Small intestine (tissue), 16 donors: ENCODE data around the gene NHERF1. TPM values are rescaled to one million over a fixed set of nuclear protein-coding genes. Genes with fewer than 3 reads are reported as not detected.

Source experiments
- DNase-seq, 2 donors: peaks; one replicate each; pipeline versions ENCODE4 v3.0.0 to v3.0.0-alpha.2; 2013
- FAIRE-seq: peaks from 2 replicates; lab custom pipeline; 2012; peaks lifted over from hg19 to GRCh38; lab: Jason Lieb, UNC
- H3K27ac ChIP-seq, 3 donors: one replicate each; pipeline ENCODE4 v1.5.1; 2013; ENCODE audit warnings: low read length in 2 of 3, mild to moderate bottlenecking in 2 of 3, control low read depth in 1 of 3, inconsistent platforms in 1 of 3, low read depth in 1 of 3, moderate library complexity in 1 of 3
- H3K27me3 ChIP-seq, 3 donors: one replicate each; pipeline ENCODE4 v1.6.1; 2013; ENCODE audit warnings: low read length in 3 of 3, inconsistent platforms in 1 of 3; ENCODE audit not compliant: control insufficient read depth in 3 of 3, insufficient read depth in 3 of 3
- H3K36me3 ChIP-seq, 3 donors: one replicate each; pipeline ENCODE4 v1.6.1; 2013; ENCODE audit warnings: low read length in 3 of 3, inconsistent platforms in 1 of 3, low read depth in 1 of 3, mild to moderate bottlenecking in 1 of 3, moderate library complexity in 1 of 3; ENCODE audit not compliant: control insufficient read depth in 3 of 3, insufficient read depth in 2 of 3
- H3K4me1 ChIP-seq, 3 donors: one replicate each; pipeline ENCODE4 v1.6.1; 2013; ENCODE audit warnings: low read length in 2 of 3, inconsistent platforms in 1 of 3, low read depth in 1 of 3, mild to moderate bottlenecking in 1 of 3, moderate library complexity in 1 of 3; ENCODE audit not compliant: control insufficient read depth in 3 of 3, insufficient read depth in 2 of 3
- H3K4me3 ChIP-seq, 3 donors: one replicate each; pipeline ENCODE4 v1.5.1; 2013; ENCODE audit warnings: low read length in 3 of 3, control low read depth in 1 of 3, inconsistent platforms in 1 of 3, low read depth in 1 of 3, mild to moderate bottlenecking in 1 of 3, moderate library complexity in 1 of 3
- H3K9me3 ChIP-seq, 2 donors: one replicate each; pipeline ENCODE4 v1.6.1; 2013; ENCODE audit warnings: low read depth in 1 of 2, low read length in 1 of 2; ENCODE audit not compliant: control insufficient read depth in 2 of 2, insufficient read depth in 1 of 2
- WGBS, 3 donors: extraction: QIAGEN DNeasy Blood & Tissue Kit; methylation state at CpG; one replicate each; pipeline ENCODE4 v1.1.7; 2013; 5-methylcytosine and 5-hydroxymethylcytosine counted together
- long read RNA-seq, 10 donors: transcript quantifications; one replicate each; lab custom pipeline, GENCODE V29; 2026
- polyA plus RNA-seq, 4 donors: library from polyadenylated mRNA; stranded (reverse) in 3 of 4; unstranded in 1 of 4; fragments of 200-250 nt in 3 of 4; fragments of 120-200 nt in 1 of 4; gene quantifications; one replicate each; pipeline versions ENCODE4 v1.2.1 to v1.2.3, GENCODE V29; 2013
- donor health status: healthy with polysubstance abuse.
- donor health status: control.
- donor health status: control.
- donor health status: Bipolar disorder and iron deficiency.
- donor health status: healthy.

The NHERF1 gene
- 100 to 1,000 TPM; 231 to 592 (median 518) TPM for polyA plus RNA-seq
- long read RNA-seq, donor 1, result 0 reads
- long read RNA-seq, donor 2, transcript SLC9A3R1-203 (4 exons, 714 nt), result minor isoform, 8 of 92 reads
- long read RNA-seq, donor 2, transcript SLC9A3R1-201 (6 exons, 1,969 nt), result major isoform, 25 of 92 reads
- long read RNA-seq, donor 2, partial matches to known transcripts, result 56 of 92 reads
- long read RNA-seq, donor 2, other reads (novel, unspliced or antisense), result 0 of 92 reads
- long read RNA-seq, donor 3, transcript SLC9A3R1-202 (5 exons, 1,285 nt), result minor isoform, 7 of 74 reads
- long read RNA-seq, donor 3, transcript SLC9A3R1-203 (4 exons, 714 nt), result minor isoform, 7 of 74 reads
- long read RNA-seq, donor 3, transcript SLC9A3R1-201 (6 exons, 1,969 nt), result major isoform, 45 of 74 reads
- long read RNA-seq, donor 3, partial matches to known transcripts, result 15 of 74 reads
- long read RNA-seq, donor 3, other reads (novel, unspliced or antisense), result 0 of 74 reads
- long read RNA-seq, donor 4, partial matches to known transcripts, result 0 of 1 reads
- long read RNA-seq, donor 4, other reads (novel, unspliced or antisense), result 0 of 1 reads
- long read RNA-seq, donor 5, transcript SLC9A3R1-203 (4 exons, 714 nt), result minor isoform, 7 of 43 reads
- long read RNA-seq, donor 5, transcript SLC9A3R1-202 (5 exons, 1,285 nt), result minor isoform, 9 of 43 reads
- long read RNA-seq, donor 5, transcript SLC9A3R1-201 (6 exons, 1,969 nt), result major isoform, 27 of 43 reads
- long read RNA-seq, donor 5, partial matches to known transcripts, result 0 of 43 reads
- long read RNA-seq, donor 5, other reads (novel, unspliced or antisense), result 0 of 43 reads
- long read RNA-seq, donor 6, transcript SLC9A3R1-201 (6 exons, 1,969 nt), result major isoform, 49 of 226 reads
- long read RNA-seq, donor 6, transcript SLC9A3R1-202 (5 exons, 1,285 nt), result minor isoform, 11 of 226 reads
- long read RNA-seq, donor 6, transcript SLC9A3R1-203 (4 exons, 714 nt), result minor isoform, 10 of 226 reads
- long read RNA-seq, donor 6, partial matches to known transcripts, result 156 of 226 reads
- long read RNA-seq, donor 6, other reads (novel, unspliced or antisense), result 0 of 226 reads
- long read RNA-seq, donor 7, partial matches to known transcripts, result 0 of 1 reads
- long read RNA-seq, donor 7, other reads (novel, unspliced or antisense), result 0 of 1 reads
- long read RNA-seq, donor 8, partial matches to known transcripts, result 0 of 2 reads
- long read RNA-seq, donor 8, other reads (novel, unspliced or antisense), result 0 of 2 reads
- long read RNA-seq, donor 9, transcript SLC9A3R1-203 (4 exons, 714 nt), result minor isoform, 5 of 28 reads
- long read RNA-seq, donor 9, transcript SLC9A3R1-201 (6 exons, 1,969 nt), result major isoform, 21 of 28 reads
- long read RNA-seq, donor 9, partial matches to known transcripts, result 0 of 28 reads
- long read RNA-seq, donor 9, other reads (novel, unspliced or antisense), result 0 of 28 reads
- long read RNA-seq, donor 10, transcript SLC9A3R1-203 (4 exons, 714 nt), result minor isoform, 9 of 110 reads
- long read RNA-seq, donor 10, transcript SLC9A3R1-201 (6 exons, 1,969 nt), result major isoform, 28 of 110 reads
- long read RNA-seq, donor 10, partial matches to known transcripts, result 65 of 110 reads
- long read RNA-seq, donor 10, other reads (novel, unspliced or antisense), result 5 of 110 reads

- peak within 1 kb of the TSS; percentile 91 to 99 (median 97) for H3K27ac ChIP-seq
- peaks cover 0 to 4% of the 10 kb centered on the region in 2 donors for H3K9me3 ChIP-seq
- peaks cover 8 to 66% (median 9%) of the 10 kb centered on the region in 3 donors for H3K4me1 ChIP-seq
- DNase-seq (peak; percentile 96), FAIRE-seq (no peak)
- WGBS, 3 donors, result 0% methylated on average over 71 to 90 of the region's 90 CpGs
- H3K36me3 ChIP-seq, result peaks cover 0 to 42% (median 0%) of the 10 kb centered on the region in 3 donors
- H3K4me3 ChIP-seq, result peak within 1 kb of the TSS; percentile 97 to 98 (median 97)
- H3K27me3 ChIP-seq, result no peaks in the 10 kb centered on the region
Measured at GRCh38 chr17:74748529-74749278, at the start of gene NHERF1. NHERF1 (plus strand) TSS chr17:74748628; CDS start chr17:74748847, 219 bp downstream.

- Histone ChIP-seq H3K27ac (no peak overlapping the region), H3K27me3 (peaks cover 0 to 5% (median 0%) of the 10 kb centered on the region in 3 donors), H3K4me1 (no peaks in the 10 kb centered on the region), H3K9me3 (no peaks in the 10 kb centered on the region), H3K36me3 (no peaks in the 10 kb centered on the region), H3K4me3 (no peak overlapping the region)
- FAIRE-seq, result no peak
- DNase-seq, result no peak
- 70 to 74% (median 73%) methylated on average over 9 of the region's 9 CpGs for WGBS, 3 donors
Measured at GRCh38 chr17:74699236-74699635, 49.2 kb upstream of the NHERF1 start.

- Histone ChIP-seq H3K27ac (no peak overlapping the region), H3K4me3 (no peak overlapping the region), H3K4me1 (no peaks in the 10 kb centered on the region), H3K36me3 (no peaks in the 10 kb centered on the region), H3K27me3 (peaks cover 0 to 2% (median 0%) of the 10 kb centered on the region in 3 donors), H3K9me3 (no peaks in the 10 kb centered on the region)
- WGBS, 3 donors, result 70 to 75% (median 73%) methylated on average over 9 of the region's 9 CpGs
- FAIRE-seq, result no peak
- DNase-seq, result no peak
Measured at GRCh38 chr17:74702116-74702871, 46.1 kb upstream of the NHERF1 start.

DNA sequence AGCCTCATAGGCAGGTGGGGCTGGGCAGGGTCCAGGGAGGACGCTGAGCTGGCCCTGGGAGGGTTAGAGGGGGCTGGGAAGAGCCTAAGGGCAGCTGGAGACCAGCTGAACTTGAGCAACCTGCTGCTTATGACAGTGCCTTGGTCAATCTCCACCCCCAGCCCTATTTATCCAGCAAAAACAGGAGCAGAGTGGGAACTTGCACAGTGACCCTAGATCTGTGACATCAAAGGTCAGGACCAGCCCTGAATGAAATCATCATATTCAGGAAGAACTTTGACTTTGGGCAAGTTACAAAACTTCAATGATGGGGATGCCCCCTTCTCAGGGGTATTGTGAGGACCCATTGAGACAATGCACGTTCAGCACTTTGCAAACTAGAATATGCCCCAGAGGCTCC, 45.1 kb upstream of the NHERF1 start:
- Histone ChIP-seq H3K27me3 (peaks cover 0 to 2% (median 0%) of the 10 kb centered on the region in 3 donors), H3K4me3 (no peak overlapping the region), H3K4me1 (no peaks in the 10 kb centered on the region), H3K36me3 (no peaks in the 10 kb centered on the region), H3K9me3 (no peaks in the 10 kb centered on the region), H3K27ac (no peak overlapping the region)
- FAIRE-seq (no peak), DNase-seq (no peak)
- 29 to 56% (median 48%) methylated on average over 2 of the region's 2 CpGs for WGBS, 3 donors

DNA sequence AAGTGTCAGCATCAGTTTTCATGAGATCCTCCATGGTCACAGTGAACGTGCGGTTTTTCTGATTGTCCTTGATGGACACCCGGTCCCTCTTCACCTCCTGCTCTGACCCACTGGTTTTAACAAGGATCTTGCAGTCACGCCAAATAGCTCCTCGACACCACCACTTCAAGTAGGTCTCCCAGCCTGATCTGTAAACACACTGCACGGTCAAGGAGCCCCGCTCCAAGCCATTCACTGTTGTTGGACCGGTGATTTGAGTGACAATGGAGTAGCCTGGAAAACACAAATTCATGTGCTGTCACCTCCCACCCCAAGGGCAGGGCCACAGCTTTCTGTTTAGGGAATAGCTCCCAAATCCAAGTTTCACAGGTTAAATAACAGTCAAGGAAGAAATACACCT, 43.9 kb upstream of the NHERF1 start:
- H3K27ac ChIP-seq, result no peak overlapping the region

DNA sequence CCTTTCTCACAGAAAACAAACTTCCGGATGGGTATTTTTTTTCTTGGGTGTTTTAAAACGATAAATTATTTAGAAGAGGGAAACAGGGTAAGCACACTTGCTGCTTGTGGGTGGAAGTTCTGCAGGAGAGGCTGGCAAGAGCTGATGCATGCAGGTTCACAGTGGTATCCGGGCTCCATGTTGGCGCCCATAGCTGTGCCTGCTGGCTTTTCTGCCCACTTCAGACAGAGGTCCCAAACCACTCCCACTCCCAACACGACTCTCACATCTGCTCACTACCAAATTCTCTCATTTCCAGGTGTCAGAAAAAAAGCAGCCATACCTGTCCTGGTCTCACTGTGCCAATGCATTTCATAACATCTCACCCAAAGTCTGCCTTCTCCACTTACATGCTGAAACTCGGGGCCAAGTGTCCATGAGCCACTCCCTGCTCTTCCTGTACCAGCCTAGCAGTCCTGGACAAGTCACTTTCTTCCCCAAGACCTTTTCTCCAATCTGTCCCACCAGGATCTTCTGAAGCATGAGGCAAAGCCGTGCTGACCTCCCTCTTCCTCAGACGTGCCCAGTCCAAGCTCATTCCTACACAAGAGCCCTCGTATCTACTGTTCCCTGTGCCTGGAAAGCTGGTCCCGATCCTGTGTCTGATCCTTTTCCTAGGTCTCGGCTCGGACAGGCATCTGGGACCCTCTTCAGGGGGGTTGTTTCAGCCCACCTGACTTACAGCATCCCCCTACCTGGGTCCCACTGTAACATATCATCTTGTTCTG, 37.2 kb upstream of the NHERF1 start:
- no peak for DNase-seq
- H3K27ac ChIP-seq, result no peak overlapping the region
- 50 to 64% (median 53%) methylated on average over 12 of the region's 12 CpGs for WGBS, 3 donors
- no peaks in the 10 kb centered on the region for H3K9me3 ChIP-seq
- H3K27me3 ChIP-seq, result no peaks in the 10 kb centered on the region
- H3K4me3 ChIP-seq, result no peak overlapping the region
- H3K4me1 ChIP-seq, result peaks cover 0 to 11% (median 0%) of the 10 kb centered on the region in 3 donors
- H3K36me3 ChIP-seq, result no peaks in the 10 kb centered on the region
- FAIRE-seq, result no peak

More for the DNA sequence above, 43.9 kb upstream of the NHERF1 start:
- Histone ChIP-seq H3K4me1 (no peaks in the 10 kb centered on the region), H3K36me3 (no peaks in the 10 kb centered on the region), H3K9me3 (no peaks in the 10 kb centered on the region), H3K4me3 (no peak overlapping the region), H3K27me3 (peaks cover 0 to 2% (median 0%) of the 10 kb centered on the region in 3 donors)
- DNase-seq (no peak), FAIRE-seq (no peak)
- 79 to 87% (median 82%) methylated on average over 8 of the region's 8 CpGs for WGBS, 3 donors
